ENCODE results near the gene TRAPPC2. TPM values are rescaled to one million over a fixed set of nuclear protein-coding genes. Genes with fewer than 3 reads are reported as not detected.

TRAPPC2 gene
- total and polyA plus RNA-seq, 2 of the 4 experiments (the other 2 are of a cell fraction) = 11.3 to 13.8 TPM

- no peak overlapping the region for H4K91ac ChIP-seq (ENCODE audit: insufficient read depth, low read depth, low read length)
- no peak overlapping the region for H3K9ac ChIP-seq (ENCODE audit: low read depth, low read length)
- WGBS, 2 experiments (ENCODE audit: extremely low coverage in 2 of 2, insufficient read length in 1 of 2) = 75% methylated on average over 1 of the region's 5 CpGs; no CpG with 5 or more reads in 1 of the 2 experiments
- H3K9me3 ChIP-seq (ENCODE audit: control insufficient read depth, insufficient read depth, low read length) = no peaks in the 10 kb centered on the region
- no peak overlapping the region for H3K23ac ChIP-seq (ENCODE audit: low read depth, low read length)
- no peaks in the 10 kb centered on the region for H3K36me3 ChIP-seq (ENCODE audit: control insufficient read depth, insufficient read depth, low read length)
- peaks cover 2% of the 10 kb centered on the region; the same call in 1 of the 2 replicates for H3K4me1 ChIP-seq (ENCODE audit: control insufficient read depth, insufficient read depth, low read length)
- CTCF ChIA-PET = no interaction called here
- dilution Hi-C loops (cut with HindIII; ENCODE audit: low sequenced_read_pairs, unreplicated experiment) (no loop called here), in situ Hi-C loops (cut with MboI; ENCODE audit: low sequenced_read_pairs) (no loop called here), intact Hi-C loops (cut with micrococcal nuclease) (no loop called here)
- peaks cover 20% of the 10 kb centered on the region for H3K27me3 ChIP-seq (ENCODE audit: control insufficient read depth, insufficient read depth, low read length)
- TF ChIP-seq RAD21 (IDR thresholded peaks at IDR 0.05; ENCODE audit: low read length) = no peak
- TF ChIP-seq NFE2L2 (IDR thresholded peaks at IDR 0.05; ENCODE audit: low read depth, low read length) = no peak
- TF ChIP-seq CEBPB (IDR thresholded peaks at IDR 0.05; ENCODE audit: low read depth, low read length) = no peak
- no peak for TF ChIP-seq POLR2A (IDR thresholded peaks at IDR 0.05; ENCODE audit: low read depth, low read length)
- no peak for TF ChIP-seq SMC3 (IDR thresholded peaks at IDR 0.05; ENCODE audit: low read depth, low read length)
- no peak for TF ChIP-seq USF2 (IDR thresholded peaks at IDR 0.05; ENCODE audit: low read depth, low read length)
- no peak for TF ChIP-seq FOS (IDR thresholded peaks at IDR 0.05; ENCODE audit: low read depth, low read length)
- no peak for TF ChIP-seq CTCF (conservative IDR thresholded peaks at IDR 0.05; ENCODE audit: low read depth, low read length)
- TF ChIP-seq ELK1 (IDR thresholded peaks at IDR 0.05; ENCODE audit: borderline replicate concordance, low read depth, low read length) = no peak
- TF ChIP-seq MXI1 (IDR thresholded peaks at IDR 0.05; ENCODE audit: borderline replicate concordance, low read depth, low read length) = no peak
- no peak for TF ChIP-seq RCOR1 (IDR thresholded peaks at IDR 0.05; ENCODE audit: insufficient replicate concordance, low read length)
- no peak for TF ChIP-seq MAZ (IDR thresholded peaks at IDR 0.05; ENCODE audit: borderline replicate concordance, low read depth, low read length)
- no peak for TF ChIP-seq CHD1 (IDR thresholded peaks at IDR 0.05; ENCODE audit: low read depth, low read length)
- no peaks in the 10 kb centered on the region for H3K9me1 ChIP-seq (ENCODE audit: insufficient read depth, low read length)
- BruUV-seq (replicated peaks) = no TSS peak
- no peak overlapping the region for H2AFZ ChIP-seq (replicated peaks; ENCODE audit: low read length, poor library complexity)
- H3K79me1 ChIP-seq (ENCODE audit: low read depth in 1 of 2, low read length in 2 of 2) = no peaks in the 10 kb centered on the region
- H4K20me1 ChIP-seq (ENCODE audit: insufficient read depth, low read length) = no peaks in the 10 kb centered on the region
- no peak overlapping the region for H4K8ac ChIP-seq (ENCODE audit: low read depth in 2 of 2, low read length in 2 of 2)
- H2AK5ac ChIP-seq (ENCODE audit: low read depth, low read length) = no peak overlapping the region
- ATAC-seq (ENCODE audit: low read depth) (no peak), DNase-seq (no peak)
- H2BK15ac ChIP-seq (ENCODE audit: low read depth, low read length) = no peak overlapping the region
- no peak overlapping the region for H2BK120ac ChIP-seq (ENCODE audit: low read depth, low read length)
- H4K5ac ChIP-seq (ENCODE audit: low read depth, low read length) = no peak overlapping the region; the same call in 1 of the 2 replicates
- H3K27ac ChIP-seq (ENCODE audit: insufficient read depth, low read length) = no peak overlapping the region
- no peak overlapping the region for H3K18ac ChIP-seq (ENCODE audit: low read depth, low read length)
- H2BK5ac ChIP-seq (ENCODE audit: low read depth, low read length, poor library complexity, severe bottlenecking) = no peak overlapping the region
- H3K4me2 ChIP-seq (ENCODE audit: low read depth, low read length) = no peak overlapping the region
- H3K14ac ChIP-seq (replicated peaks; ENCODE audit: low read depth, low read length) = no peak overlapping the region
- H3K56ac ChIP-seq (ENCODE audit: extremely low read depth, insufficient read depth, low read length) = no peak overlapping the region
- no peak overlapping the region for H3K4me3 ChIP-seq (ENCODE audit: insufficient read depth, low read depth, low read length)
- no peak overlapping the region for H3K4ac ChIP-seq (ENCODE audit: low read depth, low read length)
- no peak overlapping the region for H2AK9ac ChIP-seq (replicated peaks; ENCODE audit: low read depth, low read length, poor library complexity)
- POLR2A ChIA-PET (ENCODE audit: unreplicated experiment) = no interaction called here
- no peak overlapping the region for H2BK20ac ChIP-seq (ENCODE audit: low read depth, low read length)
These were observed 64.2 kb downstream of the TRAPPC2 start for GRCh38 chrX:13670197-13670596.
